Femur (tissue), 1 donor: ENCODE data around the gene ANTXR1.

ENCODE experiments used
- DNase-seq: peaks from one replicate; pipeline ENCODE4 v3.0.0-alpha.2; 2017

Gene ANTXR1

DNA sequence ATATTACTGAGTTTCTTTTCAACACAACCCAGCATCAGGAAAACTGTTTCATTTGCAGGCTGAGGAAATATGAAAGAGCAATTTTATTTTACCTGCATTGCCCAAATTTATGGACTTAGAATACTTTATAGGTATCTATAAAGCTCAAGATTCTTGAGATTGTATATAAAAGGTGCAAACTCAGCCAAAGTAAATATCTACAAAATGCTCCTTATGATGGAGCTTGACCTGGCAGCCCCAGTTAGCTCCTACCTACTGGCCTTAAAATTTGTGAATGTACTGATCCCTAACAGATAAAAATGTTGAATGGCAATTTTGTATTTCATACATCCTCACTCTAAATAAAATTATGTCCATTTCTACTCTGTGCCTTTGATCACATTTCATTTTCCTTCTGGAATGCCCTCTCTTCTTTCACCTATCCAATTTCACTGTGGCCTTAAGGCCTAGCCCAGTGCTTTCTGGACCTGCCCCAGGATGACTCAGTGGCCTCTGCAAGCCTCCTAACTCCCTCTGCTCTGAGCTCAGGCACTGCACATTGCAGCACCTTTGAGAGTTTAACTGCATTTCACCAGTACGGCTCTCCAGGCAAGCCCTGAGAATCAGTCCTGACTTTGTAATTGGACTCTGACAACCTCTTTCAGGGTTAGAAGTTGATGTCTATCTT is 125.9 kb downstream of the ANTXR1 start:
- DNase-seq, result no peak

DNA sequence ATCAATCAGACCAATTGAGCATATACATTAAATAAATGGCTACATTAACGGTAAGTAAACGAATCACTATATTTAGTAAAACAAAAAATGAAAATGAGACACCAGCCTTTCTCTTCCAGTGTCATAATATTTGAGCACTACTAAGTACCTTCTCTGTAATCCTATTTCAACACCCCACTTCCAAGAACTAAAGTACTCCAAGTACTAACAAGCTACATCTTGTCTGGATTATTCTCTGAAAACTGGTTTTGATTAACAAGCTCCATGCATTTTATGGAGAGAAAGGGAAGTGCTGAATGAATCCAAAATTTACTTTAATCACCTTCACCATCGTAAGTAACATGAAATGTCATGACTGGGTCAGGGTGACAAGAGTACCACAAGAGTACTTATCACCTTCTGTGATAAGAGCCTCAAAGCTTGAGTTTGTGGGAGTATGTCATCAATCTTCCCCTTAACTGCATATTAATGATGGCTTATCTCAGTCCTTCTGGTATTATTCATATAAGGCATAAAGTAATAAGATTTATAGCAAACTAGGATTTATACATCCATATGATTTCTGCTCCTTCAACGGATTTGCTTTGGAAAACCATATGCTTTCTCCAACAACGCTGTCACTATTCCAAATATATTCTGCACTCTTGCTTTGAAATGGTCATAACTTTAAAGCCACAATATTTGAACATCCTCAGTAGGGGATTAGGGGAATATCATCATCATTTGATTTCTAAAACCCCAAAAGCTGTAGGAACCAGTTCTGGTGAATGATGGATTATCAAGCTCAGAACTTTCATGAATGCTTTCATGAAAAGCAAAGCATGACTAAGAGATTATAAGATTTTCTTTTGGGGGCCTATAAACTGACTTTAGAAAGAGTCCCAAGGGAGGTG is 127.0 kb downstream of the ANTXR1 start:
- DNase-seq, result no peak

DNA sequence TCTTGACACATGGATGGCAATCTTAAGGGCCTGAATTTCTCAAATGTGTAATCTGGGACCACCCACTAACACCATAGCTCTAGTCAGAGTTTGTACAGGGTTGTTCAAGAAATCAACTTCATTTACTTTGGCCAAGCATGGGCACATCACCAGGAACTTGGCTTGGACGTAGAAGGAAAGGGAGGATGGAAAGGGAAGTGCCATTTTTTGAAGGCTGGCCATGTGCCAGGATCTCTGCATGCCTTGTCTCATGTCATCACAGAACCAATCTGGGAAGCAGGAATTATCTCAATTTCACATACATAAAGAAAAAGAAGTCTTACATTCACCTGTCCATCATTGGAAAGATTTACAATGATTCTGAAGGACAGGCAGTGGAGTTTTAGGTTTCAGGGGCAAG is 128.1 kb downstream of the ANTXR1 start:
- DNase-seq, result no peak

DNA sequence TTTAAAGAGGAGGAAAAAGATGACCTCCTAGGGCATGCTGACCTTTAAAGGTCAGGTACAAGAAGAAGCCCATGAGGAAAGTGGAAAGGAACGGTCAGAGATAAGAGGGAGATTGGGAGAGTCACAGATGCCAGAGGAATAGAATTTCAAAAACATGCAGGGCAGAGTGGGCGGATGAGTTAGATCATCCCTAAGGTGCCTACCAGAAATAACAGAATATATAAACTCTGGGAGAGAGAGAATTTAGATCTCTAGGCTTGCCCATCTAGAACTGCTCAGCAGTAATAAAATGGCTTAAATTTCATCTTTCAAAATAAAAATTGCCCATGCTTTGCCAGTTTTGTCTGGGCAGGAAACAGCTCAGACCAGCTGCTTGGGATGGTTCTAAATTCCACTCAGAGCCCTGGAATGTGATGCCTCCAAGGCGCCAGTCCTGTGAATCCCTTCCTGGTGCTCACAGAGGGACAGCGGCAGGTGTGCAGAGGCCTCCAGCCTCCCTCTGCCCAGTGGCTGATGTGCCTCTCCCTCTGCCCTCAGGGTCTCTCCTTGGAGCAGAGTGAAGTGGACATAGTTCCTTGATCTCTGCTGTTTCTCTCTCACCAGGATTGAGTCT is 130.9 kb downstream of the ANTXR1 start:
- DNase-seq, result peak; percentile 71

DNA sequence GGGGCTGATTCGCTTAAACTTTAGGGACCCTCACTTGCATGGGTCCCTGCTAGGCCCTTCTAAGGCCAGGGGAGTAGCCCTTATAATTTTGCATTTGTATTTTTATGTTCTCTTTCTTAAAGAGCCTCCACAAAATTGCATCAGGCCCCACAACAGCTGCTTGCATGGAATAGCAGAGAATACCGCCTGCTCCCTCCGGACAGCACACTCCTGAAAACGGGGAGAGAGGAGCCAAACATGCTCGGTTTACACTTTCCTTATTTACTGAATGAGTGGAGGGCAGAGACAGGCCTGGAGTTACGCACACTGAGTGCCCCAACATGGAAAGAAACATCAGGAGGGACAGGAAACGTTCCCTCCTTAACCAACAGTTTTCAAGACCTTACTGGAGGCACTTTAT is 132.2 kb downstream of the ANTXR1 start:
- no peak for DNase-seq

DNA sequence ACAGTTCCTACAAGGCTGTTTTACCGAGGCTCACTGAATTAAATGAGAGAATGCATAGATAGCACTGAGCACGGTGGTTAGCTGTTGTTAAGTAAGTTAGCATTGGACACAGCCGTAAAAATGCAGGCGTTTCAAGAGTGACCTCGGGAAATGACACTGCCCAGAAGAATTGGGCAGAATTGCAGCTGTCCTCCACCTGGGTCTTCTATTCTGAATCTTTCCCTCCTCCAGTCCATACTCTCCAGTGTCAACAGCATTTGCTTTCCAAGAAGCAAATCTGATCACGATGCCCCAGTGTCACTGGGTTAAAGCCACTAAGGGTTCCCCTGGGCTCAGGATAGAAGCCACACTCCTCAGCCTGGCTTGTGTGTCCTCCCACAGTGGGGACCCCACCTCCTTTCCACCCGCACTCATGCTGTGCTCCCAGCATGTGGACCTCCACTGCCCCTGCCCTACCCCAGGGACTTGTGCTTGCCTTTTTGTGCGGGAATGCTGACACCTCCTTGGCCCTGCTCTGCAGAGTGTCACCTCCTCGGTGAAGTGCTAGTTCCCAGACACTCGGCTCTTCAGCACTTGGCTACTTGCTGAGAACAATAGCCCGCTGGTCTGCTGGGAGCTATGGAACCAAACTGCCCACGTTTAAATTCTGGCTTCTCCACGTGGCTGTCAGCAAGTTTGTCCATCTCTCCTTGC is 135.0 kb downstream of the ANTXR1 start:
- no peak for DNase-seq

DNA sequence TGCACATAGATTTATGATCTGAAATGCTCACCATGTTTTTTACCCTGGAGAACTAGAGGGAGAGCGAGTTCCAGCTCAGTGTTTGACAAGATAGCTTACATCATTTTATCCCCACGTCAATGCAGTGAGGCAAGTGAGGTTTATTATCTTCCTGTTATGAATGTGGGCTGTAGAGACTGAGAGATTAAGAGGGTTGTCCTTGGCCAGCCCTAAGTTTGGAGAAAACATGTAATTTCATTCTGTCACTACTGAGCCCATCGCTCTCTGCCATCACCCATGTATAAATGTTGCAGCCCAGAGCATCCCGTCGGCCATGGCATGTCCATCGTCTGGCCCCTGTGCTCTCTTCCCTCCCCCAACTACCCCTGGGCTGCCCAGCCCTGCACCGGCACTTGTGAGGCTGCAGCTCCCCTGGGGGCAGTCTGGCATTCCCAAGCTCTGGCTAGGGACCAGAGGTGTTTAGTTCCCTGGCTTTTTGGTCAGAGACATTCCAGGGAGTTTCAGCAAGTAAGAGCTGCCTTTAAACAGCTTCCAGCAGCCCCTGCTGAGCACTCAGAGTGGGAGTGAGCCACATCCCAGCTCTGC is 136.7 kb downstream of the ANTXR1 start:
- peak; percentile 53 for DNase-seq

DNA sequence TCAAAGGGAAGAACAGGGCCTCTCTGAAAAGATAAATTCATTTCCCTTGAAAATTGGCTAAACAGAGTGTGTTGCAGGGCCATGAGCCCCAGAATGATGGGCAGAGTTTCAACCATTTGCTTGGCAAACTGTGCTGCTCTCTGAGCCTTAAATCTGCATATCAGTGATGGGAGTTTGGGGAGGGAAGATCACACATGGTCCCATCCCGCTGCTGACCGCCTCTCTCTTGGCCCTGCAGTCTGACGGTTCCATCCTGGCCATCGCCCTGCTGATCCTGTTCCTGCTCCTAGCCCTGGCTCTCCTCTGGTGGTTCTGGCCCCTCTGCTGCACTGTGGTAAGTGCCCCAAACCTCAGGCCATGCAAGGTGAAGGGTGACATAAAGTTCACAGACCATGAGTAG is 139.0 kb downstream of the ANTXR1 start:
- DNase-seq, result no peak

DNA sequence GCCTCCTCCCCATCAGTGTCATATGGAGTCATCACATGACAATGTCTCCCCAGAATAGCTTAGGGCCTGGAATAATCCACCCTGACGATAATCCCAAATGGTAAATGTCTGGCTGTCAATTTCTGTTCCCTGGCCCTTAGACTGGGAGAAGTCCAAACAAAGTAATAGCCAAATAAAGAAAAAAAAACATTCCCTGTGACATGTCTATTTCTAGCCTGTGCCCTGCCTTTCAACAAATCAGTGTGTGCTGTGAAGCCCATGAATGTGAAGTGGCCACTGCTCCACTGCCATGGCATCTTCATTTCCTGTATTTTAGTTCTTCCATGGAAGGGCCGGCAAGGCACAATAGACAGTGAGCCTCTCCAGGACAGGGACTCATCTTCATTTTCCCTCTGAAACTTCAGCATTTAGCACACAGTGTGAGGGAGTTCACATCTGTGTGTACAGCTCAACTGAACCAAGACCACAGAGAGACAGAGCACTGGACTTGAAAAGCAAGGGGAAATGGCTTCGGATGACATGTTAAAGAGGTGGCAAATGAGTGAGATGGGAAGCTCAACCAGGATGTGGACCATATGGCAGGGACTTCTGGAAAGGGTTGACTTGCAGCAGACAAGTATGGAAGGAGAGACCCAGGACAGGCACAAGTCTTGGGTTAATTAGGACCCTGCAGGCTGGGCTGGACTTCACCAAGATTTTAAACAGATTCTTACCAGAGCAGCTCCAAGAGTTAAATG is 140.0 kb downstream of the ANTXR1 start:
- no peak for DNase-seq

DNA sequence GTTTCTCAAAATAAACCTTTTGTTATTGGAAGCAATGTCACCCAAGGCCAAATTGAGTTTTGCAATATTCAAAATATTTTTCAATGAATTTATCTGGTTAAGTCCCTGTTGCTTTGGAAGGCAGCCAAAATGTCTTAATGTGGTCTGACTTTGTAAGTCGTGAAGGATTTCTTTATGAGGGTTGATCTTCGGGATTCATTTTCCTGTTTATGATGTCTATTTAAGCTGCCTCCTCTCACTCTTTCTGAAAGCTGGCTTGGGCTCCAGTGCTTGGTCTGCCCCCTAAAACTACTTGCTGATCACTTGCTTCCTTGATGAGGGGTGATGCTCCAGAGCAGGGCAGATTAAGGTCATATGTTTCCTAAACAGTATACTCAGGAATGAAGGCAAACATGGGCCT is 141.1 kb downstream of the ANTXR1 start:
- DNase-seq, result no peak

DNA sequence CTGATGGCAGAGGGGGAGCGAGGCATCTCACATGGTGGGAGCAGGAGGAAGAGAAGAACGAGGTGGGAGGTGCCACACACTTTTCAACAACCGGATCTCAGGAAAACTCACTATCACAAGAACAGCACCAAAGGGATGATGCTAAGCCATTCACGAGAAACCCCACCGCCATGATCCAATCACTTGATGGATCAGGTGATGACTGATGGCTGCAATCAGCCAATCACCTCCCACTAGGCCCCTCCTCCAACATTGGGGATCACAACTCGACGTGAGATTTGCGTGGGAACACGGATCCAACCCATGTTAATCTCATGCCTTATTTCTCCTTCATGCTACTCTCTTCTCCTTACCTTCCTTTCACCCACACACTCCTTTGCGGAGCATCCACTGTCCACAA is 143.6 kb downstream of the ANTXR1 start:
- DNase-seq, result no peak

DNA sequence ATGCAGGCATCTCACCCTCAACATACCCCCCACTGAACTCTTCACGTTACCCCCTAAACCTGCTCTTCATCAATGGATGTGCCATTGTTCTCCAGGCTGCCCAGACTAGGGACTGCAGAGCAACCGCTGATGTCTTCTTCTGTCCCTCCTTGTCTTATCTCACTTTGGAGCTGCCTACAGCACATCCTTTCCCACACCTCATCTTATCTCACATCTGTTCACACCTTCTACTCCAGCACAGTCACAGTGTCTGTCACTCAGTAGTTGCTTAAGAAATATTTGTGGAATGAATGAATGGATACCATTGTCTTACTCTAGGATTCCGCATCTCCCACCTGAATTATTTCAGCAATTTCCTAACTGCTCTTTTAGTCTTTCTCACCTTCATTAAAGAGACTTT is 144.5 kb downstream of the ANTXR1 start:
- DNase-seq, result no peak

DNA sequence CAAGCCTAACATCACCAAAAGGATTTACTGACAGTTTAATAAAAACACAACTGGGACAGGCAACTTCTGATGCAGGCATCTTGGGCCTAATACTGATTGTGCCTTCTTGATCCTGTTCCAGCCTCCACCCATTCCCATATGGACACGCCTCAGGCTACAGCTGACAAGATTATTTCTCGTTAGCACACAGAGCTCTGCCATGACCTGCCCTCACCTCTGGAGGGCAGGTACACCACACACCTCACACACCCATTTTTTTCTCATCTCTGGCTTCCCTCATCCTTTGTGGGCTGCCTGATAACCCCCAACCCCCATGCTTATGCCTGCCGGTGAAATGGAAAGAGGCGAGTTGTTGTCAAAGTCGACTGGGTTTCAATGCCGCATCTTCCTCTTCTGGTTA is 147.0 kb downstream of the ANTXR1 start:
- DNase-seq, result no peak

DNA sequence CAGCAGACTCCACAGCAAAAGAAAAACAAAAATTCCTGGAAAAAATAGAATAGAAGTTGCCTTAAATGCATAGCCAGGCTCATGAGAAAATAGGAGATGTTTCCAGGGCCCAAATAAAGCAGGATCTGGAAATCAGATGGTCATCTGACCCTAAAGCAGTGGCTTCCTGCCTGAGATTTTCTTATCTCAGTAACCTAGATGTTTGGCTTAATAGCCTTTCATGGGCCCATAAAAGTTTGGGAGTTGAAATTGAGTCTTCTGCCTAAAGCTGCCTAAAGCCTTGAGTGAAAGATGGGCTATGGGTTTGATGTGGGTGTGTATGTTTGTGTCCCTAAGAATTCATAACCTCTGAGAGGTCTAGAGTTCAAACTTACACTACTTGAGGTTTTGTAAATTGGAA is 149.1 kb downstream of the ANTXR1 start:
- DNase-seq, result no peak

DNA sequence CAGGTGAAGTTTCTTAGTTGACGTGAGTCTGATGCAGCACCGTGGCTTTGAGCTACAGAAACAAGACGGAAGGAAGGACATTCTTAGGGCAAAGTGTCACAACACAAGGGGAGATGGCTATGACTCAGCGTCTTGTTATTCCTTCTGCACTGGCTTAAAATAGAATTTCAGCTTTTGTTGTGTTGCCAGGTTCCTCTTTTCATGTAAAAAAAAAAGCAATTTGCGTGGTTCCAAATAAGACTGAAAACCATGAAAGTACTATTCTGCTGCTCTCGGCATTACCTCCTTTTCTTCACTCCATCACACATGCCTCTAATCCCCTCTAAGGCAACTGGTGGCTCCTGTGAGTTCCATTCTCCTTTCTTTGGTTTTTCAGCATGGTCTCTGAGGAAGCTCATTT is 150.1 kb downstream of the ANTXR1 start:
- no peak for DNase-seq

DNA sequence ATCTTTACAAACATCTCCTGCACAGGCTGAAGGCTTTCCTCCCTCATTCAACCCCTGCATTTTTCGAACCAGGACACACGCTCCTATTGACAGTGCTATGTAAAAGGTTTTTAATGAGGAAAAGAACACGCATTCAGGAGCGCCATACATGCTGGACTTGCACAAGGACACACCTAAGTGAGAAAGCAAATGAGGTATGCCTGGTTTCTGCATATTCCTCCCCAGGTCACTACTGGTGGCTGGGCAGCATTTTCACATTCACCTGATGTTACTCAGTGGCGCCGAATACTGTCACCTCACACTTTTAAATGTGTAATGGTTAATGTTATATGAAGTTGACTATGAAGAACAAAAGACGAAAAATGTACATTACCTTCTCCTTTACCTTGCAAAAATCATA is 150.6 kb downstream of the ANTXR1 start:
- DNase-seq, result no peak

DNA sequence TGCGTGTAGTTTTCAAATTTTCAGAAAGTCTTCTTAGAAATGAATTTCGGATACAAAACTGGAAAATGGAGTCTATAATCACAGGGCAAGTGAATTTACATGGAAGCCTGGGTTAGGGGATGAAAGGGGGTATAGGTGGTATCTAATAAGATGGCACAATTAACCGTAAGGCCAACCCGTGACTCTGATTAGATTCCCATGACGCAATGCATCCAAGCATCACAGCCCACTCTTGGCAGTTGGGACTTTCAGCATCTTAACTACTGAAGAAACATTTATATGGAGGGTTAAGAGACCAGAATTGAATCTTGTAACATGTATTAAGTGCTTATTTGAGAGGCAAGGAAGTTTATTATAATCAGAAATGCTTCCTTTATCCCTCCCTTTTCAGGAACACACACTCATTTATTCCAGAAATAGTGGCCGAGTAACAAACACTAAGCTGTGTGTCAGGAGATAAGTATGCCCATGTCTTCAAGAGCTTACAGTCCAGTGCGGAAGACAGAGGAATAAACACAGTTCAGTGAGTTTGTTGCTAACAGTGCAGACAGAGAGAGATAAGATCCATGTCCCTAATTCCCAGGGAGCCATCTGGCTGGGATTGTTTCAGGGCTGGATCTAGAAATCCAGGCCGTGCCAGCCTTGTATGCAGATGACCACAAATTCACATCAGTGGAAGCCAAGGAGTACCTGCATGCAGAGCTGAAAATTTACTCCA is 151.2 kb downstream of the ANTXR1 start:
- DNase-seq, result no peak

DNA sequence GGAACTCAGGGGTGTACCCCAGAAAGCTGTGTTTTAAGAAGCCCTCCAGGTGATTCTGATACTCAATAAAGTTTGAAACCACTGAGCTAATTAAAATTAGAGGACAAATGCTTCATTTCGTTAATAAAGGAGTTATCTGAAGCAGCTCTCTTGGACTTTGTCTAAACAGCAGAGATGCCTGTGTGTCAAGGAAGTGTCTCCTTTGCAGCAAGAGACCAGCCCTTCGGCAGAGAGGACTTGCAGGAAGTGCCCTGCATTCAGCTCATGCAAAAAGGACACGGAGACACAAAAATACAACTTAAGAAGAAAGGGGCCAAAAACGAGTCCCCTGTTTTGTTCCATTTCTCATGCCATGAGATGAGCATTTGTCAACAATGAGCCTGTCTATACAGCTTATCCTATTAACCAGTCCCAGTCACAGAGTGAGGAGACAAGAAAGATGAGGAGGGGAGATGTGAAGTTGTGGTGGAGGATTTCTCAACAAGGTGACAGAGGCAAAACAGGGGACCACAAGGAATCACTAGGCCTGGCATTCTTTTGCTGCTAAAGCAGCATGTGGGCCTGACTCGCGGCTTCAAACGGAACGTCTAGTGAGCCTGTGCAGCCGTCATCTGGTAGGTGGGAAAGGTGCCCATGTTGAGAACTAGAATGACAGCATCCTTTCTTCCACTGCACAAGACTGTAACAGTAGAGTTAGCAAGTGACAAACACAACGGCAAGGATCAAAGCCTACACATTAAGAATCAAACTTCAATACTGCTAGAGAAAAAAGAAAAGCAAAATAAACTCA is 152.3 kb downstream of the ANTXR1 start:
- no peak for DNase-seq

DNA sequence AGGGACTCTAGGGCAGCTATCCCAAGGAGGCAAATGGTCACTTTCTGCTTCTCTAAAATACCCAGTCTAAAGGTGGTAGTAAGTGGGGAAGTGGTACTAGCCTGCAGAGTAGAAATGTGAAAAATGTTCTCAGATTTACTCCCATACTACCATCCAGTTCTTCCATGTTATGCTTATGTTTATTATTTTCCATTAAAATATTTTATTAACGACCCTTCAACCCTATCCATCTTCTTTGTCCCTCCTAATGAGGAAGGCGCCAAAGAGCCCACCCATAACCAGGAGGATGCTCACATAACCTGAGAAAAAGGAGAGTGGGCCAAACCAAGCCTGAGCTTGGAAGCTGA is 153.5 kb downstream of the ANTXR1 start:
- no peak for DNase-seq

DNA sequence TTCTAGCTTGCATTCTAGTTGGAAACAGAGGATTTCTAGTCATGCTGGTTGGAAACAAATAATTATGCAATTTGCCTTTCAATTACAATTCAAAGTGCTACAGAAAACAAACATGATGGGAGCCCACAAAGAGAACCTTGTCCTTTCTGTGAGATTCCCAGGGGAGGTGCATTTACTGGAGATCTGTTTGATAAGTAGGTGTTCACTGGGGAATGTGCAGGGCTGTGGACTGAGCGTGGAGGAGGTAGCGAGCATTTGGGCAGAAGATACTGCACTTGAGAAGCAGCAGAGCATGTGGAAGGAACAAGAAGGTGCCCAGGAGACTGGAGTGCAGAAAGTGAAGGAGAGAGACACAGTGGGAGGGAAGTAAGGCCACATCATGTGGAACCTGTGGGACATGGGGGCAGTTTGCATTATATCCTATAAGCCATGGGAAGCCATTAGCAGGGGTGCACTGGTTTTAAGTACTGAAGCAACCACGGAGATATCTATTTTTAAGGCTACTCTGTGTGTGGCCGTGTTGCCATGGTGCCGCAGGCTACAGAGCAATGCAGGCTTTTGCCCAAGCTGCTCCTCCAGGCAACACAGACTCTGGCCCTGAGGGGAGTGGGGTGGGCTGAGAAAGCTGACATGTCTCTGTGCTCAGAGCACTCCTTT is 154.0 kb downstream of the ANTXR1 start:
- DNase-seq, result no peak
